HFF-Myc (cell line): Measurements from ENCODE around the gene GAREM1.
"Not testable (repeated sequence)": the region's sequence is repeated elsewhere in the genome, so short reads cannot be mapped to it uniquely, and the experiment has no call there.

Experiments
- DNase-seq: peaks from one replicate; pipeline ENCODE4 v3.0.0-alpha.2; 2011; ENCODE audit warnings: low read depth; ENCODE audit errors: extremely low read depth
- H3K4me3 ChIP-seq: replicated peaks from 2 replicates; pipeline ENCODE4 v1.5.1; 2011; ENCODE audit warnings: low read depth, mild to moderate bottlenecking, control low read depth, low read length
- CTCF ChIP-seq: IDR thresholded peaks from 2 replicates; pipeline ENCODE4 v1.5.1; 2012; ENCODE audit warnings: mild to moderate bottlenecking, low read depth, low read length, control low read depth; ENCODE audit errors: missing control alignments

Gene GAREM1

GRCh38 chr18:32470714-32471633, at the start of gene GAREM1:
TSS of gene GAREM1 (minus strand) at chr18:32470882. CDS start at chr18:32470428, 454 bp downstream.
- peak; percentile 78 for DNase-seq
- peak; percentile 33 for TF ChIP-seq CTCF
- H3K4me3 ChIP-seq, result peak within 1 kb of the TSS; percentile 50

GRCh38 chr18:32511147-32511546, 40.5 kb upstream of the GAREM1 start:
- H3K4me3 ChIP-seq, result no peak overlapping the region
- no peak for TF ChIP-seq CTCF
- DNase-seq, result no peak

- DNase-seq, result no peak
- no peak for TF ChIP-seq CTCF
- H3K4me3 ChIP-seq, result no peak overlapping the region
Observed at GRCh38 chr18:32509111-32509510, 38.4 kb upstream of the GAREM1 start.

GRCh38 chr18:32507093-32507492, 36.4 kb upstream of the GAREM1 start:
- no peak for TF ChIP-seq CTCF
- no peak for DNase-seq
- no peak overlapping the region for H3K4me3 ChIP-seq

GRCh38 chr18:32502014-32502413, 31.3 kb upstream of the GAREM1 start:
- no peak for DNase-seq

GRCh38 chr18:32501242-32501641, 30.6 kb upstream of the GAREM1 start:
- H3K4me3 ChIP-seq, DNase-seq: not testable (repeated sequence)

More at GRCh38 chr18:32502014-32502413, 31.3 kb upstream of the GAREM1 start:
- H3K4me3 ChIP-seq, result no peak overlapping the region
- no peak for TF ChIP-seq CTCF

- H3K4me3 ChIP-seq, result no peak overlapping the region
- DNase-seq, result no peak
- no peak for TF ChIP-seq CTCF
Observed at GRCh38 chr18:32483002-32483401, 12.3 kb upstream of the GAREM1 start.
